GM23248 (cell line): ENCODE results near the gene IRAK1.

ENCODE experiments used
- EZH2 ChIP-seq: fragments of 200-600 bp; sonication (generic); IDR thresholded peaks from 2 replicates; pipeline ENCODE4 v1.6.1; 2018; ENCODE audit warnings: antibody characterized with exemption, mild to moderate bottlenecking; ENCODE audit not compliant: insufficient read depth, poor library complexity, severe bottlenecking
- EZH2phosphoT487 ChIP-seq: fragments of 200-600 bp; sonication (generic); IDR thresholded peaks from 2 replicates; pipeline ENCODE4 v1.6.1; 2018; ENCODE audit warnings: antibody characterized with exemption, moderate library complexity, mild to moderate bottlenecking, low read depth; ENCODE audit not compliant: insufficient read depth

- TF ChIP-seq EZH2phosphoT487 = no peak
- no peak for TF ChIP-seq EZH2
Observed at GRCh38 chrX:153981231-153981630, 38.5 kb downstream of the IRAK1 start.
